SU-DHL-6 (cell line): ENCODE results near the gene DLG4.

ENCODE experiments used
- H2AFZ ChIP-seq: fragments of 200-600 bp; sonication (generic); 2 replicates; pipeline ENCODE4 v1.6.1; 2014; ENCODE audit warnings: low read depth, mild to moderate bottlenecking, moderate library complexity, mixed read lengths, antibody characterized with exemption, low read length; ENCODE audit not compliant: severe bottlenecking
- H3F3A ChIP-seq: fragments of 200-600 bp; shearing (Covaris generic); 2 replicates; pipeline ENCODE4 v1.6.0; 2016; ENCODE audit warnings: antibody characterized with exemption, mild to moderate bottlenecking; ENCODE audit not compliant: insufficient read depth
- H3K27ac ChIP-seq: fragments of 200-600 bp; sonication (generic); 2 replicates; pipeline ENCODE4 v1.5.1; 2016; ENCODE audit warnings: low read depth, mild to moderate bottlenecking, low read length, moderate library complexity, mixed read lengths
- H3K27me3 ChIP-seq: fragments of 200-600 bp; sonication (generic), shearing (Covaris generic); 2 replicates; pipeline ENCODE4 v1.6.0; 2014; ENCODE audit warnings: mild to moderate bottlenecking, low read length
- H3K36me3 ChIP-seq: fragments of 200-600 bp; sonication (generic); 2 replicates; pipeline ENCODE4 v1.6.1; 2014; ENCODE audit warnings: mild to moderate bottlenecking, low read length, mixed read lengths
- H3K4me2 ChIP-seq: fragments of 300-600, 200-600 bp; shearing (Covaris generic), sonication (generic); 2 replicates; pipeline ENCODE4 v1.6.0; 2014; ENCODE audit warnings: low read length, low read depth, mild to moderate bottlenecking; ENCODE audit not compliant: poor library complexity, severe bottlenecking
- H3K4me3 ChIP-seq: fragments of 200-600 bp; sonication (generic); 2 replicates; pipeline ENCODE4 v1.5.1; 2014; ENCODE audit warnings: antibody characterized with exemption, low read length, mild to moderate bottlenecking, mixed read lengths; ENCODE audit not compliant: insufficient read depth, poor library complexity, severe bottlenecking
- H3K79me2 ChIP-seq: fragments of 200-600 bp; sonication (generic); 2 replicates; pipeline ENCODE4 v1.6.1; 2014; ENCODE audit warnings: mild to moderate bottlenecking, low read length, moderate library complexity; ENCODE audit not compliant: insufficient read depth
- H3K9ac ChIP-seq: fragments of 200-600 bp; sonication (generic); 2 replicates; pipeline ENCODE4 v1.7.0; 2014; ENCODE audit warnings: mild to moderate bottlenecking, low read length
- H3K9me2 ChIP-seq: fragments of 200-600 bp; sonication (generic); replicated peaks from 2 replicates; pipeline ENCODE4 v1.6.1; 2014; ENCODE audit warnings: low read length; ENCODE audit not compliant: insufficient read depth
- H3K9me3 ChIP-seq: fragments of 200-600 bp; sonication (generic); 2 replicates; pipeline ENCODE4 v1.6.1; 2014; ENCODE audit warnings: low read length, mixed read lengths; ENCODE audit not compliant: insufficient read depth
- H4K20me1 ChIP-seq: fragments of 200-600 bp; sonication (generic); 2 replicates; pipeline ENCODE4 v1.6.1; 2014; ENCODE audit warnings: low read depth, mild to moderate bottlenecking, antibody characterized with exemption, low read length, moderate library complexity, mixed read lengths
- EZH2phosphoT487 ChIP-seq: fragments of 200-600 bp; sonication (generic), shearing (Covaris generic); conservative IDR thresholded peaks from 2 replicates; pipeline ENCODE4 v1.6.1; 2018; ENCODE audit warnings: mild to moderate bottlenecking, antibody characterized with exemption, low read length, moderate library complexity, mixed read lengths
- TF ChIP-seq, protein P1 (sequence below): fragments of 200-600 bp; sonication (generic); IDR thresholded peaks from one replicate; pipeline ENCODE4 v1.5.1; 2017; ENCODE audit warnings: antibody characterized with exemption, mild to moderate bottlenecking, low read length, moderate library complexity; ENCODE audit not compliant: insufficient read depth, poor library complexity, severe bottlenecking

The DLG4 gene

DNA sequence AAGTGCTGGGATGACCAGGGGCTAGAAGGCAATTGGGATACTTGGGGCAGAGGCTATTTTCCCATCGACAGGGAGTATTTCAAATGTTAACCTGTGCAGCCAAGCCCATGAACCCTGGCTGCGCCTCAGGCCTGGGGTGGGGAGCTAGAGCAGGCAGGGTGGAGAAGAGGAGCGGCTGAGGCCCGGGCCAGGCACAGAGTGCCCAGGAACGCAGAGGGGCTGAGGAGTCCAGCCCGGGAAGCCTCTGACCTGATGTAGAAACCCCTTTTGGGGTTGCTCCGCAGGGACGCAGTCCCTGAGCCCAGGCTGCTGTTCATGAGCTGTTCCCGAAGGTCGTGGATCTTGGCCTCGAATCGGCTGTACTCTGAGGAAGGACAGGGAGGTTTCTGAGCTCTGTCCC, 23.7 kb downstream of the DLG4 start:
- H3K9ac ChIP-seq = no peak overlapping the region
- H2AFZ ChIP-seq = no peak overlapping the region
- H4K20me1 ChIP-seq = no peaks in the 10 kb centered on the region
- H3K4me3 ChIP-seq = no peak overlapping the region
- H3K4me2 ChIP-seq = no peak overlapping the region
- H3F3A ChIP-seq = no peaks in the 10 kb centered on the region
- H3K9me3 ChIP-seq = no peaks in the 10 kb centered on the region
- no peaks in the 10 kb centered on the region for H3K79me2 ChIP-seq
- TF ChIP-seq, protein P1, sequence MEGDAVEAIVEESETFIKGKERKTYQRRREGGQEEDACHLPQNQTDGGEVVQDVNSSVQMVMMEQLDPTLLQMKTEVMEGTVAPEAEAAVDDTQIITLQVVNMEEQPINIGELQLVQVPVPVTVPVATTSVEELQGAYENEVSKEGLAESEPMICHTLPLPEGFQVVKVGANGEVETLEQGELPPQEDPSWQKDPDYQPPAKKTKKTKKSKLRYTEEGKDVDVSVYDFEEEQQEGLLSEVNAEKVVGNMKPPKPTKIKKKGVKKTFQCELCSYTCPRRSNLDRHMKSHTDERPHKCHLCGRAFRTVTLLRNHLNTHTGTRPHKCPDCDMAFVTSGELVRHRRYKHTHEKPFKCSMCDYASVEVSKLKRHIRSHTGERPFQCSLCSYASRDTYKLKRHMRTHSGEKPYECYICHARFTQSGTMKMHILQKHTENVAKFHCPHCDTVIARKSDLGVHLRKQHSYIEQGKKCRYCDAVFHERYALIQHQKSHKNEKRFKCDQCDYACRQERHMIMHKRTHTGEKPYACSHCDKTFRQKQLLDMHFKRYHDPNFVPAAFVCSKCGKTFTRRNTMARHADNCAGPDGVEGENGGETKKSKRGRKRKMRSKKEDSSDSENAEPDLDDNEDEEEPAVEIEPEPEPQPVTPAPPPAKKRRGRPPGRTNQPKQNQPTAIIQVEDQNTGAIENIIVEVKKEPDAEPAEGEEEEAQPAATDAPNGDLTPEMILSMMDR = no peak
- no peak for TF ChIP-seq EZH2phosphoT487
- no peak overlapping the region for H3K27ac ChIP-seq
- H3K36me3 ChIP-seq = no peaks in the 10 kb centered on the region
- H3K9me2 ChIP-seq = no peaks in the 10 kb centered on the region
- H3K27me3 ChIP-seq = no peaks in the 10 kb centered on the region

DNA sequence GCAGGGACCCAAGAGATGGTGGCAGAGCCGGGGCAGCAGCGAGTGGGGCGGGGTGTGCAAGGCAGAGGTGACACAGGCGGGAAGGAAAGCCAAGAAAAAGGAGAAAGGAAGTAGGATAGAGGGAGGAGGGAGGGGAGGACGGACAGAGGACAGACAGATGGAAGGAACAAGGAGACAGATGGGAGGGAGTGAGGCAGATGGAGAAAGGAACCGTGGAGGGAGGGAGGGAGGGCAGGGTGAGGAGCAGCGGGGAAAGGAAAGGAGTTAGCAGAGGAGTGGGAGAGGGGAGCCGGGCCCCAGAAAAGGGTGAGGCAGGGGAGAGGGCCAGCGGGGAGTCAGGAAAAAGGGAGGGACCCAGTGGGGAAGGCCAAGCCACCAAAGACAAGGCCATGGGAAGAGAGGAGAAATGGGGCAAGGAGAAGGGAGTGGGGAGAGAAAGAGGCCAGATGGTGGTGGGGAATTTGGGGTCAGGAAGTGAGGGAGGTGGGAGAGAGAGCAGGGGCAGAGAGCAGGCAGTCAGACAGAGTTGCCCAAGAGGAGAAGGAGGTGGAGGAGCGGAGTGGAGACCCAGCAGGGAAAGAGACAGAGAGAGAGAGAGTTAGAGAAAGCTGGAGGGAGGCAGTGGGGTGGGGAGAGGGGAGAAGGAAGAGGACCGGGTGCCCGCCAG, 27.2 kb downstream of the DLG4 start:
- no peaks in the 10 kb centered on the region for H4K20me1 ChIP-seq
- no peaks in the 10 kb centered on the region for H3K9me3 ChIP-seq
- H3K27me3 ChIP-seq = no peaks in the 10 kb centered on the region
- no peak overlapping the region for H3K27ac ChIP-seq
- H3K79me2 ChIP-seq = no peaks in the 10 kb centered on the region
- no peaks in the 10 kb centered on the region for H3K36me3 ChIP-seq
- no peak overlapping the region for H3K9ac ChIP-seq
- H3K9me2 ChIP-seq = no peaks in the 10 kb centered on the region
- TF ChIP-seq EZH2phosphoT487 = no peak
- TF ChIP-seq, protein P1 = no peak
- H3K4me3 ChIP-seq = no peak overlapping the region
- H3K4me2 ChIP-seq = no peak overlapping the region
- no peak overlapping the region for H2AFZ ChIP-seq
- H3F3A ChIP-seq = no peaks in the 10 kb centered on the region

DNA sequence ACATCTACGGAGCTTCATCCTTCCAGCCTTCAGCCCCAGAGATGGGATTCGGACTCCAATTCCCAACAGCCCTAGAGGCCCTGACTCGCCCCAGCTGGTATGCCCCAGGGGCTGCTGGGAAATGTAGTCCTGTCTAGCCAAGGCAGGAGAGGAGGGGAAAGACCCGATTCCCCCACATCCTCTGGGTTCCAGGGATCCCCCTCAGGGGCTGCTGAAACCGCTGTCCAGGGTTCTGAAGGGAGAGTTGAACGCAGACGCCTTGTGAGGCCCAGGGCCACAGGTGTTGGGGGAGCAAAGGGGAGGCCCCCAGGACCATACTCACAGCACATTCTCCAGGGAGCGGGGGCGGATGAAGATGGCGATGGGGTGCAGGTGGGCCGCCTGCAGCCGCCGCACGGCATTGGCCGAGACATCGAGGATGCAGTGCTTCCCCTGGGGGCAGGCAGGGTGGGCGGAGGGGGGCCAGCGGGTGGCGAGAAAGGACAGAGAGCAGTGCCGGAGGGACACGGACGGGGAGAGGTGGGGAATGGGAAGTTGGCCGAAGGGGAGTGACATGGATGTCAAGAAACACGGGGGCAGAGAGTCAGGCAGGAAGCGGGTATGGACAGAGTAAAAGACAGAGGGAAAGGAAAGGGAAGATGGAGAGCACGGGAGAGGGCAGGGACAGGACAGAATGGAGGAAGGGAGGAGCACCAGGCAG, 27.9 kb downstream of the DLG4 start:
- TF ChIP-seq, protein P1 = no peak
- TF ChIP-seq EZH2phosphoT487 = no peak
- no peaks in the 10 kb centered on the region for H3K27me3 ChIP-seq
- no peak overlapping the region for H2AFZ ChIP-seq
- no peaks in the 10 kb centered on the region for H3K9me2 ChIP-seq
- no peak overlapping the region for H3K9ac ChIP-seq
- H3K79me2 ChIP-seq = no peaks in the 10 kb centered on the region
- H3F3A ChIP-seq = no peaks in the 10 kb centered on the region
- no peak overlapping the region for H3K27ac ChIP-seq
- H3K4me3 ChIP-seq = no peak overlapping the region
- no peak overlapping the region for H3K4me2 ChIP-seq
- H4K20me1 ChIP-seq = no peaks in the 10 kb centered on the region
- H3K36me3 ChIP-seq = no peaks in the 10 kb centered on the region
- H3K9me3 ChIP-seq = no peaks in the 10 kb centered on the region
